GM21381 (cell line): Measurements from ENCODE around the gene ALPK3.

Experiments
- ATAC-seq: cut with Tn5 transposase; IDR thresholded peaks from one replicate; pipeline ENCODE4 v1.9.1; 2021; ENCODE audit warnings: mild to moderate bottlenecking, moderate library complexity; ENCODE audit not compliant: unreplicated experiment

Gene ALPK3

GRCh38 chr15:84797212-84797611, 19.9 kb upstream of the ALPK3 start:
- ATAC-seq: no peak

- no peak for ATAC-seq
Measured at GRCh38 chr15:84797801-84798200, 19.4 kb upstream of the ALPK3 start.

GRCh38 chr15:84798436-84798946, 18.7 kb upstream of the ALPK3 start:
- ATAC-seq: no peak

GRCh38 chr15:84799511-84800187, 17.5 kb upstream of the ALPK3 start:
- ATAC-seq: no peak

GRCh38 chr15:84800365-84800806, 16.8 kb upstream of the ALPK3 start:
- no peak for ATAC-seq

GRCh38 chr15:84804005-84804900, 12.9 kb upstream of the ALPK3 start:
- ATAC-seq: no peak

GRCh38 chr15:84805221-84805620, 11.9 kb upstream of the ALPK3 start:
- ATAC-seq: no peak

- no peak for ATAC-seq
Measured at GRCh38 chr15:84807228-84807627, 9.9 kb upstream of the ALPK3 start.

GRCh38 chr15:84810073-84810840, 6.9 kb upstream of the ALPK3 start:
- ATAC-seq: no peak

- no peak for ATAC-seq
Measured at GRCh38 chr15:84811151-84811550, 6.0 kb upstream of the ALPK3 start.

GRCh38 chr15:84811828-84812227, 5.3 kb upstream of the ALPK3 start:
- ATAC-seq: no peak

- ATAC-seq: no peak
Measured at GRCh38 chr15:84812842-84813241, 4.3 kb upstream of the ALPK3 start.

GRCh38 chr15:84813435-84813834, 3.7 kb upstream of the ALPK3 start:
- no peak for ATAC-seq

GRCh38 chr15:84813931-84814330, 3.2 kb upstream of the ALPK3 start:
- ATAC-seq: no peak

- ATAC-seq: no peak
Measured at GRCh38 chr15:84814916-84815315, 2.2 kb upstream of the ALPK3 start.

- ATAC-seq: no peak
Measured at GRCh38 chr15:84817466-84818081, 418 bp downstream of the ALPK3 start.

- ATAC-seq: no peak
Measured at GRCh38 chr15:84818261-84819131, 1.3 kb downstream of the ALPK3 start.

GRCh38 chr15:84819291-84819768, 2.2 kb downstream of the ALPK3 start:
- ATAC-seq: no peak

- ATAC-seq: no peak
Measured at GRCh38 chr15:84819791-84820190, 2.6 kb downstream of the ALPK3 start.
